ENCODE data around the gene TMF1.

The TMF1 gene

GRCh38 chr3:69012800-69013252 lies 39.3 kb downstream of the TMF1 start:
- DNase-seq, result no peak

DNA sequence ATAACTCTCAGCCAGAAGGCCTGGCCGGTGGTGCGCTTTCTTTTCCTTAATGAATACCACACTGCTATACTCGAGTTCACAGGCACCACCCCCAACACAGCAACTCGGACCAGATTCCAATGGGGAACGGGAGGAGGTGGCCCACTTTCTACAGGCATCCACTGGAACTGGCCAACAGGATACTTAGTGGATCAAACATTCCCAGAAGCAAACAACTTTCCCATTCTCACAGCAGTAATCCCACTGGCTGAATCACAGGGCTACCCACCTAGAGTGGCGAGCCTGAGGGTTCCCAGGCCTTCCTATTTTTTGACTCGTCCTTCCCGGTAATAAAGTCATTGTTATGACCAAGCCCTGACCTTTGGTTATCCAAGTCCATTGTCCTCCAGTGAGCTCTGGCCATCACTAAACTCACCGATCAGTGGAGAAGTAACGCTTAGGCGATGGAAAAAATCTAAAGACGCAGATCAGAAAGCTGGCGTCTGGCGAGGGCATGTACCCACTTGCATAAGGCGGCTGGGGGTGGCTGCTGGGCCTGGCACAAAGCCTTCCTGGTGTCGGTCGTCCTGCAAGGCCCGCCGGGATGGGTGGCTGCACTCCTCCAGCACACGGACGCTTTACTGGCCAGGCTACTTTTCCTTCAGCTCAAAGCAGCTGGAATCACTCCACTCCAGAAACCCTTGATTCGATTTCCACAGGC lies 39.9 kb downstream of the TMF1 start:
- DNase-seq, result no peak

- no peak for DNase-seq
Measured at GRCh38 chr3:69011096-69011730, 40.9 kb downstream of the TMF1 start.

DNA sequence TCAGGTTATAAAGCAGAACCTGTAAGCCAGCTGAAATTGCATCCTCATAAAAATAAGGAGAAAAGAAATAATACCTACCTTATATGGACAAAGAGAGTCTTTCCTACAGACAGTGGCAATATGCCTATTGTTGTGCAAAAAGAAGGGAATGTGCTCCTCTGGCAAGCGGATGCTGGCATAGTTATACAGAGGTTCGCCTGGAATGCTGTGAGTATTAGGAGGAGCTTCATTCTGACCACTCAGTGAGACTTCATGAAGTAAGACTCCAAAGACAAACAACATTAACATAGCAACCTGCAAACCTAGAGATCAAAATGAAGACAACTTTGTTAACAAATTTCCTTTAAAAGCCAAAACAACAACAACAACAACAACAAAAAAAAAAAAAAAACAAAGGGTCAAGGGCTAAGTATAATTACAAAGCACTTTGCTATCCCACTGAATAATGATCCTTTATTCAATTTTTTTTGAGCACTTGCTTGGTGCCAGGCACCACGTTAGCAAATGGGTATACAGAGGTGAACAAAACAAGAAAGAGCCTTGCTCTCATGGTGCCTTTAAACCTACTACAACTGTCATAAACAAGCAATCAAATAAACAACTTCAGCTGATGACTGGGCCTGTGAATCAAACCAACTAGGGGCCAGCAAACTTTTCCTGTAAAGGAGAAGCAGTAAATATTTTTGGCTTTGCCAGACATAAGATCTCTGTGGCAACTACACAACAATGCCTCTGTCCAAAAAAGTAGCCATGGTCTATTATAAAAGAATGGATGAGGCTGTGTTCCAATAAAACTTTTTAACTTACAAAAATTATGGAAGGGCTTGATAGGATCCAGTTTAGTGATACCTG lies 42.3 kb downstream of the TMF1 start:
- no peak for DNase-seq

- DNase-seq, result no peak
Measured at GRCh38 chr3:69008980-69009379, 43.2 kb downstream of the TMF1 start.

GRCh38 chr3:69005791-69006482 lies 46.2 kb downstream of the TMF1 start:
- DNase-seq, result no peak

- no peak for DNase-seq
Measured at GRCh38 chr3:69005071-69005790, 46.9 kb downstream of the TMF1 start.

- no peak for DNase-seq
Measured at GRCh38 chr3:69004138-69004537, 48.0 kb downstream of the TMF1 start.

DNA sequence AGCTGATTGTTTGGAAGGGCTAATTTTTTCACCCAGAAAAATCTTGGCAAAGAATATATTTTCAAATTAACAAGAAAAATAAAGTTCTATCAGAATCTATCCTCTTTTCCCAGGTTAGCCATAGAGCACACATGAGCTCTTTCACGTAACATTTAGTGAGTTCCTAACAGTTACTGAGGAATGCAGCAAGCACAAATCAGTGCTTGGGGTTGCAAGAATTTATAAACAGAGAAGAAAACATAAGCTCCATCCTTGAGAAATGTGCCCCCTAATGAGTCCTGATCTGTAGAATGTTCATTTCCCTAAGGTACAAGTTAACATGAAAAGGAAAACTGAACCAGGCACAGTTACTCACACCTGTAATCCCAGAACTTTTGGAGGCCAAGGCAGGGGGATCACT lies 52.5 kb downstream of the TMF1 start:
- DNase-seq, result no peak

DNA sequence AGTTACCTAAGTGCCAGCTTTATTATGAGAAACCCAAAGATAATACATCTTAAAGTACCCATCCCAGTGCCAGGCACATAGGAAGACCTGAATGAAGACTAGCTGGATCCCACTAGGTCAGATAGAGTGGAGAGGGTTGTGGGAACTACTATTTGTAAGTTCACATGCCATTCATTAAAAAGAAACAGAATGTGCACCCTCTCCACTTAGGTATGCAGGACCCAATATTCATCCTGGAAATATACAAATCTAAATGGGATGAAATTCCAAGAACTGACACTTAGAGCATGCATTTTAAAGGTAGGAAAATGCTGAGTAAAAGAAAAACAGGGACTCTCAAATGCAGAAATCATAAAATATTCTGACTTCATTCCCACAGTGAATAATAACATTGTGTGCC lies 53.0 kb downstream of the TMF1 start:
- no peak for DNase-seq

DNA sequence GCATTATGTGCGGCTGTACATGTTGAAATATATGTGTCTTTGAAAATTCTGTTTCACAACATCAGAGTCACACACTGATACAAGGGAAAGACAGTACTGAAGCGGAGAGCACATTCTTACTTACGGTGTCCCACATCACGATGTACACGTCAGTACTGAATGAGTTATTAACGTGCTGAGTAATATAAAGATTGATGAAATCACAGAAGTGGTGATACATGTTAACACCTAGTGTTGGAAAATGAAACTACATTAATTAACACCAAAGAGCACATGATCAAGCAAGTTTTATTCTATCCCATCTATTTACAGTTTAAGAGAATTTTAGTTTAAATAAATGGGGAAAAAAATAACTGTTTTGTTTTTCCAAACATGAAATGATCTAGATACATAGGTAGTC lies 54.2 kb downstream of the TMF1 start:
- no peak for DNase-seq

GRCh38 chr3:68996356-68996995 lies 55.7 kb downstream of the TMF1 start:
- no peak for DNase-seq

GRCh38 chr3:68988740-68989139 lies 63.4 kb downstream of the TMF1 start:
- DNase-seq, result no peak

DNA sequence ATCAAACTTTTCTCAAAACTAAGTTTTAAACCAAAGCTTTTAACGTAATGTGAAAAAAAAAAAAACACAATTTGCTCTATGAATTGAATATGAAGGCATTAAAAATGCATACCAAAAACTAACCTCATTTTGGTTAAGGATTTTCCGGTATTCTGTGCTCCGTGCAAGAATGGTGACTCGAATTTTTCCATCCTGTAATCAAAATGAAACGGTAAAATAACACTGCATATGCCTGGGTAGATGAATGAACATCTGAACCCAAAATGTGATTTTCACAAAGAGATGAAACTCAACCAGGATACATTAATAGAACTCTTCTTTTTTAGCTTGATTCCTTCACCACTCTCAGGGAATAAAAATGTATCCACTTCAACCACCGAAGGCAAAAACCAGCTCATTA lies 64.8 kb downstream of the TMF1 start:
- no peak for DNase-seq

DNA sequence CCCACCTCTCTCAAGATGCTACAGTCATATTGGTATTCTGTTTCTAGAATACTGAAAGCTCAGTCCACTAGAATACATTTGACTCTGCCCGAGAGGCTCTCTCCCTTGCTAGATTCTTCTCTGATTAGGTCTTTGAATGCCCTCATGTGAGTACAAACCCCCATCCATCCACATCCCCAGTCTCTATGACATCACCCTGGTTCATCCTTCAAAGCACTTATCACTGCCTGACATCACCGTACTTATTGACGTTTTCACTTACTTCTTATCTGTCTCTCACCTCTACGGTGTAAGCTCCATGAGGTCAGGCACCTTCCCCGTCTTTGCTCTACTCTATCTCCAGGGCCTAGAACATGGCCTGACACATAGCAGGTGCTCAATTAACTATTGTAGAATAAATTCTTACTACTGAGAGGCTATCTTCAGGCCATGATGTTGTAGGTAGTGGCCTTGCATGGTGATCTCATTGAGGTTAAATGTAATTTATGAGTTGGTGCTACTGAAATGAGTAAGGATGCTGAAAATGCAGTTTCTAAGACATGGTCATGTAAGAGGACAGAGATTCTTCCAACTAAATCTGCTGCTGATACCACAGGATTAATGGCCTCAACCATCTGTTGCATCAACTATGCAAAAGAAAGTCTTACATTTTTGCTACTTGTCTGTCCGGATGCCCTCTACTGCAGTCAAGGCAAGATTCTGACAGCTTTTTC lies 65.5 kb downstream of the TMF1 start:
- no peak for DNase-seq

GRCh38 chr3:68985146-68985790 lies 66.9 kb downstream of the TMF1 start:
- no peak for DNase-seq

DNA sequence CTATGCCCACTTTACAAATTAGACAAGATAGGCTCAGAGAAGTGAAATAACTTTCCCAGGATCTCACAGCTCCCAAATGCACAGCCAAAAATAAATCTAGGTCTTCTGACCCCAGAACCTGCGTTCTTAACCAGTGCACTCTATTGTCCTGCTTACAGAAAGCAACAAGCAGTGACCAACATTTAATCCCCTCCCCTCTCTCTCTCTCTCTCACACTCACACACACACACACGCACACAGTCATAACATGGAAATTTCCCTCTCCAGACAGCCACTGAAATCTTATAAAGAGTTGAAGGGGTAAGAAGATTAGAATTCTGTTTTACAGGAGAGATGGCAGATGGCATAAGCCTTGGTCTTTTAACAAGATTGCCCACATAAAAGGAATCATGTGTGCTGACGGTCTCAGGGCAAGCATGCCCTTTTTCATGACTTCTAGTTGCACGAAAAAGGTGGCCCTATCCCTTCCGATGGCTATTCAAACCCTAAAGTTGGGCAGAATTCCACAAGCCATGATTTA lies 68.1 kb downstream of the TMF1 start:
- no peak for DNase-seq

DNA sequence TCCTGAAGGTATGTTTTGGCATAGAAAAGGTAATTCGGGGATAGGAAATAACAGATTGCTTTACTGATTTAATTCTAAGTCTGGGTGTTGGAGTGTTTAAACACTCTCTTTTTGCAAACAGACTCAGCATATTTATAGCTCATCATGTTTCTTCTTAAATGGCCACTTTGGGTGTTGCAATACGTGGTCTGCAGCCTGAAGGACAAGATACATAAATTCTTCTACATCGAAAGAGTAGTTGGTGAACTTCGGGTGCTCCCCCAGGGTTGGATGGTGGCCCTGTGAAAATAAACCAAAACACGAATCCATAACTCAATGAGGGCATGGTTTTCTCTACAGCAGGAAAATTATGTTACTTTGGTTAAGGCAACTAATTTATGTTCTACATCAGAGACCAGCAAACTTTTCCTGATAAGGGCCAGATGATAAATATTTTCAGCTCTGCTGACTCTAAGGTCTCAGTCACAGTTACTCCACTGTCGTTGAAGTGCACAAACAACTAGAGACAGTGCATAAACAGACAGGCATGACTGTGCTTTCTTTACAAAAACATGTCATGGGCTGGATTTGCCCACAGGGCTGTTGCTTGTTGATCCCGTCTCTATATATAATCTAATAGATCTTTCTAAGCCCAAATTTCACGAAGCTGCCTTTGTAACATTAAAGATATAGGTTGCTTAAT lies 74.5 kb downstream of the TMF1 start:
- DNase-seq, result no peak

DNA sequence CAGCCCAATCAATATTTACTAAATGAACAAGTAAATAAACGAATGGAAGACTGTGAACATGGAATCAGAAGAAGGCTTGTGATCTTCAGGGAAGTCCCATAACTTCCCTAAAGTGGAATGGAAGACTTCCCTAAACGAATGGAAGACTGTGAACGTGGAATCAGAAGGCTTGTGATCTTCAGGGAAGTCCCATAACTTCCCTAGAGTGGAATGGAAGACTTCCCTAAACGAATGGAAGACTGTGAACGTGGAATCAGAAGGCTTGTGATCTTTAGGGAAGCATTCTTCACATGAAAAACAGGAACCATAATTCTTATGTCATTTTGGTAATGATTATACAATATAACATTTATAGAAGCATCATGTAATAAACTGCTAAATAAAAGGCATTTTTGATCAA lies 77.4 kb downstream of the TMF1 start:
- DNase-seq, result no peak

DNA sequence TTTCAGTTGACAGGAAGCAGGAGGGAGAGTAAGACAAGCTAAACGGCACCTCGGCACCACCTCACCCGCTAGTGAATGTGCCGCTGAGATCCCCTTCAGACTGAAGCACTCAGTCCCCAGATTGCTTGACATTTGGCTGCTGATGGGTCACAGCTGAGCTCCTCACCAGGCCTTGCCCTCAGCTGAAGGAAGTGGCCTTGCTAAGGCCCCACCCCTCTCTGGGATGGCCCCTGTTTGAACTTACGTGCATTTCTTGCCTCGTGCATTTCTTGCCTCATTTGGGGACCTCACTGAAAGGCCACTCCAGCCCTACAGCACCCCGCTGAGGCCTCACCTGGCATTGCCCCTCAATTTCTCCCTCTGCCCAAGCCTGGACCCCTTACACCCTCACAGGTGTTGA lies 78.5 kb downstream of the TMF1 start:
- DNase-seq, result no peak

Data from activated naive CD4-positive, alpha-beta T cell (primary cell).